Thoracic aorta (tissue), 2 donors: ENCODE data around the gene SOCS7. TPM values are rescaled to one million over a fixed set of nuclear protein-coding genes. Genes with fewer than 3 reads are reported as not detected.
A peak's percentile ranks its signal among the peaks of the same experiment; 100 is the strongest.

ENCODE experiments used
- ATAC-seq: fragments of 150-250 bp; one replicate; pipeline ENCODE4 v1.8.0; 2017; ENCODE audit warnings: low read depth; ENCODE audit not compliant: insufficient number of reproducible peaks, low FRiP score
- DNase-seq: peaks from one replicate; pipeline ENCODE4 v3.0.0-alpha.2; 2020; ENCODE audit warnings: low spot score
- H3K27ac ChIP-seq, 2 donors: fragments of 200-600 bp; sonication (generic); 1 replicate in 1 of 2; 2 replicates in 1 of 2; pipeline ENCODE4 v1.5.1; 2016; ENCODE audit warnings: mild to moderate bottlenecking in 2 of 2, moderate library complexity in 2 of 2
- H3K27me3 ChIP-seq: fragments of 200-600 bp; sonication (generic); replicated peaks from 2 replicates; pipeline ENCODE4 v1.6.0; 2016; ENCODE audit warnings: mild to moderate bottlenecking; ENCODE audit not compliant: insufficient read depth
- H3K36me3 ChIP-seq: fragments of 200-600 bp; sonication (generic); one replicate; pipeline ENCODE4 v1.5.1; 2016
- H3K4me1 ChIP-seq, 2 donors: fragments of 200-600 bp; sonication (generic); 1 replicate in 1 of 2; 2 replicates in 1 of 2; pipeline versions ENCODE4 v1.5.1 to v1.6.0; 2016; ENCODE audit warnings: low read depth in 2 of 2, mild to moderate bottlenecking in 1 of 2; ENCODE audit not compliant: control insufficient read depth in 1 of 2
- H3K4me3 ChIP-seq: fragments of 200-600 bp; sonication (generic); 2 replicates; pipeline ENCODE4 v1.5.1; 2016; ENCODE audit warnings: mild to moderate bottlenecking
- H3K9me3 ChIP-seq: fragments of 200-600 bp; sonication (generic); 2 replicates; pipeline ENCODE4 v1.5.1; 2016
- total RNA-seq, 2 donors: library from RNA; depleted of rRNA; stranded (reverse); fragments of >200 nt; gene quantifications; one replicate each; pipeline versions ENCODE4 v1.1.0 to v1.2.3, GENCODE V29; 2016
- TF ChIP-seq, protein P1 (sequence below): fragments of 200-600 bp; sonication (generic); IDR thresholded peaks from one replicate; pipeline ENCODE4 v1.5.1; 2019; ENCODE audit warnings: antibody characterized with exemption

Gene SOCS7
- total RNA-seq, 2 donors from 2014 or later = 14.3 to 21.9 TPM

DNA sequence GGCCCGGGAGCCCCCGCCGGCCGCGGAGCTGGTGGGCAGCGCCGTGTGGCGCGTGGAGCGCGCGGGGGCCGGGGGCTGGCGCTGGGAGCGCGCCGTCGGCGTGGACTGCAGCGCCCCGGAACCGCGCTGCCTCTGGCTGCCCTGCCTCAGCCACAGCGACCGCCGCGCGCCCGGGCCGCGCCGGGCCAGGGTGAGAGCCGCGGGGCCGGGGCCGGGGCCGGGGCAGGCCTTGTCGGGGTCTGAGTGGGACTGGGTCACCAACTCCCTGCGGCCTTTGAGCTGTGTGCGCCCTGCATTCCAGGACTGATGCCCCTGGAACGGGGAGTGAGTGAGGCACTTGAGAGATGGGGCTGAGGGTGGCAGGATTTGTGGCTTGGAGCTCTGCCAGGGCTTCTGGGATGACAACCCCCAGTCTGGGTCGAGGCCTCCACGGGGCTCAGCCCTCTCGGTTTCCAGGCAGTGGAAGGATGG is 102.3 kb downstream of the SOCS7 start:
- H3K36me3 ChIP-seq = peaks cover 7% of the 10 kb centered on the region
- peak overlapping the region; percentile 72 for H3K4me3 ChIP-seq
- no peaks in the 10 kb centered on the region for H3K27me3 ChIP-seq
- peak overlapping the region; percentile 85 to 90 for H3K27ac ChIP-seq
- ATAC-seq (no peak), DNase-seq (no peak)
- peaks cover 44 to 77% of the 10 kb centered on the region in 2 donors for H3K4me1 ChIP-seq
- TF ChIP-seq, protein P1, sequence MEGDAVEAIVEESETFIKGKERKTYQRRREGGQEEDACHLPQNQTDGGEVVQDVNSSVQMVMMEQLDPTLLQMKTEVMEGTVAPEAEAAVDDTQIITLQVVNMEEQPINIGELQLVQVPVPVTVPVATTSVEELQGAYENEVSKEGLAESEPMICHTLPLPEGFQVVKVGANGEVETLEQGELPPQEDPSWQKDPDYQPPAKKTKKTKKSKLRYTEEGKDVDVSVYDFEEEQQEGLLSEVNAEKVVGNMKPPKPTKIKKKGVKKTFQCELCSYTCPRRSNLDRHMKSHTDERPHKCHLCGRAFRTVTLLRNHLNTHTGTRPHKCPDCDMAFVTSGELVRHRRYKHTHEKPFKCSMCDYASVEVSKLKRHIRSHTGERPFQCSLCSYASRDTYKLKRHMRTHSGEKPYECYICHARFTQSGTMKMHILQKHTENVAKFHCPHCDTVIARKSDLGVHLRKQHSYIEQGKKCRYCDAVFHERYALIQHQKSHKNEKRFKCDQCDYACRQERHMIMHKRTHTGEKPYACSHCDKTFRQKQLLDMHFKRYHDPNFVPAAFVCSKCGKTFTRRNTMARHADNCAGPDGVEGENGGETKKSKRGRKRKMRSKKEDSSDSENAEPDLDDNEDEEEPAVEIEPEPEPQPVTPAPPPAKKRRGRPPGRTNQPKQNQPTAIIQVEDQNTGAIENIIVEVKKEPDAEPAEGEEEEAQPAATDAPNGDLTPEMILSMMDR = no peak
- no peaks in the 10 kb centered on the region for H3K9me3 ChIP-seq

DNA sequence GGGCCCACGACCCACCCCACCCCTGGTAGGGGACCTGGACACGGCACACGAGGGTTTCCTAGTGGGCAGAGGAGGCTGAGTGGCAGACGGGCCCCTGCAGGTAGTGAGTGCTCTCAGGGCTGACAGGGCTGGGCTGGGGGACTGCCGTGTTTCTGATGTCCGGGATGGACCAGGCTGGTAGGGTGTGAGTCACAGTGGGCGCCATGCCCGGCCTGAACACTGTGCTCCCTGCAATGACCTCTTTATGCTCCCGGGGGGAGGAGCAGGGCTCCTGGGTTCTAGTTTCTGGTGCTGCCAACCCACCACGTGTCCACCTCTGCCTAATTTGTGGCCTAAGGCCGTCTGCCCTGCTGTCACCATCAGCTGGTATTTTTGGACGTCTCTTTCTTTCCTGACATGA is 102.9 kb downstream of the SOCS7 start:
- DNase-seq (peak; percentile 77), ATAC-seq (peak; percentile 34)
- peak overlapping the region; percentile 72 for H3K4me3 ChIP-seq
- TF ChIP-seq, protein P1 = no peak
- H3K27ac ChIP-seq = peak overlapping the region; percentile 85 to 90
- H3K27me3 ChIP-seq = no peaks in the 10 kb centered on the region
- H3K36me3 ChIP-seq = peaks cover 9% of the 10 kb centered on the region
- peaks cover 39 to 72% of the 10 kb centered on the region in 2 donors for H3K4me1 ChIP-seq
- no peaks in the 10 kb centered on the region for H3K9me3 ChIP-seq

Other genes starting within 250 kb of the SOCS7 start
- not detected for gene TBC1D3E, start 223.9 kb upstream of the SOCS7 start, total RNA-seq
- gene TBC1D3, start 159.3 kb upstream of the SOCS7 start, total RNA-seq = not detected
- 10 to 100 TPM in 1 of 2 donors, 1 to 10 TPM in 1; 9.0 to 10.7 TPM for gene MRPL45, start 54.7 kb upstream of the SOCS7 start, total RNA-seq
- under 1 TPM in 1 of 2 donors, not detected in 1; 0.42 TPM for gene GPR179, start 7.9 kb upstream of the SOCS7 start, total RNA-seq
- 10 to 100 TPM; 87.1 to 89.2 TPM for gene ARHGAP23, start 76.6 kb downstream of the SOCS7 start, total RNA-seq